Activated gamma-delta T cell treated with anti-CD3 and anti-CD28 coated beads, Interleukin-2, amount 50 U/mL, for 16 hours (primary cell): Measurements from ENCODE around the gene SLC30A7.
"Not testable (repeated sequence)": the region's sequence is repeated elsewhere in the genome, so short reads cannot be mapped to it uniquely, and the experiment has no call there.

Experiments
- DNase-seq: peaks from one replicate; pipeline ENCODE4 v3.0.0-alpha.2; 2020; ENCODE audit warnings: low read depth

SLC30A7 gene

DNA sequence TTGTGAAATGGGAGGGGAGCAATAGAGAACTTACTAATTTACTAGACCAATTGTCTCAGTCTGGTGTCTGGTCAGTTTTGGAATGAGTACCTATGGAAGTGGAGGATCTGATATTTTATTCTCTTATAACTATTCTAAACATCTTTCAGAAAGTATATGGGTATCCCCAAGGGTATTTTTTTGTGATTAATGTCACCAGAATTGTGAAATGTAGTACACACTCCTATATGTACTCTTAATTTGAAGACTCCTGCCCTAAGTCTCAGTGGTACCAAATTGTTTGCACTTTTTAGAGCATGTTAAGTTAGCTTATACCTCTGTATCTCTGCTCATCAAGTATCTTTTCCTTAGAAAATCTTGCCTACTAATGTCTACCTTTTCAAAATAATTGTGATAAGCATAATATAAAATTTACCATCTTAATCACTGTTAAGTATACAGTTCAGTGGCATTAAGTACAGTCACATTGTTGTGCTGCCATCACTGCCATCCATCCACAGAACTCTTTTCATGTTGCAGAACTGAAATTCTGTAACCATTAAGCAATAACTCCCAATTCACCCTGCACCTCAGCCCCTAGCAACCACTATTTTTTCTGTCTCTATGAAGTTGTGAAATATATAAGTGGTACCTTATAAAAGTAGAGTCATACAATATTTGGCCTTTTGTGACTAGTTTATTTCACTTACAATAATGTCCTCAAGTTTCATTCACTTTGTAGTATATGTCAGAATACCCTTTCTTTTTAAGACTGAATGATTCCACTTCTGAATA, 40.5 kb downstream of the SLC30A7 start:
- no peak for DNase-seq

DNA sequence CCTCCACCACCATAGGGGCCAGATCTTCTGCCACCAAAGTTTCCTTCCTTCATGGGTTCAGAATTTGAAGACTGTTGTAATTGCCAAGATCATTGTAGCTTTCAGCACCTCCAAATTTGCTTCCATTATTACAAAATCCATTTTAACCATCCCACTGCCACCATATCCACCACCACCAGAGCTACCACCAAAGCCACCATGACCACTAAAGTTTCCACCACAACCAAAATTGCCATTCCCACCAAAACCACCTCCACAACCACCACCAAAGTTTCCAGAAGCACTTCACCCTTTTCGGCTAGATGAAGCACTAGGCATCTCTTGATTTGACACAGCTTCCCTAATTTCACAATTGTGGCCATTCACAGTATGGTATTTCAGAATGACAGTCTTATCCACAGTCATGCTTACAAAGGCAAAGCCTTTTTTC, 45.2 kb downstream of the SLC30A7 start:
- DNase-seq, result no peak

DNA sequence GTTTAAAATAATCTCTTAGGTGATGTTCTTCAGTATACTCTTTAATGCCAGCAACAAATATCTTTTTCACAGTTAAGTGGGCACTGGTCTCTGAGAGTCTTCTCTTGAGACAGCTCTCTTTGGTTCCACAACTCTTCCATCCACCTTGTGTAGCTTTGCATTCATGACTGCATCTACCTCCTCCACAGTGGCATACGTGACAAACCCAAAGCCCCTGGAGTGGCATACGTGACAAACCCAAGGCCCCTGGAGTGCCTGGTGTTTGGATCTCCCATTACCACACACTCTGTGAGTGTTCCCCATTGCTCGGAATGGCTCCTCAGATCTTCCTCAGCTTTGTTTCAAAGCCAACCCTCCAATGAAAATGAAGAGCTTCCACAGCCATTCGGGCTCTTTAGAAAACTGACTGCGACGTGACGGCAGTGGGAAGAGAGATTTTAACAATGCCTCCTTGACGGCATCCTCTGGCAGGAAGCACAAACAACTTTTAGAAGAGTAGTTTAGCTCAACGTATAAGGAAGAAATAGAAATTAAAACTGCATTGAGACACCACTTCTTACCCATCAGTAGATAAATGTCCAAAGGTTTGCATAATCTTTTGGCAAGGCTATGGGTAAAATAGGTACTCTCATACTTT, 45.8 kb downstream of the SLC30A7 start:
- DNase-seq, result no peak

DNA sequence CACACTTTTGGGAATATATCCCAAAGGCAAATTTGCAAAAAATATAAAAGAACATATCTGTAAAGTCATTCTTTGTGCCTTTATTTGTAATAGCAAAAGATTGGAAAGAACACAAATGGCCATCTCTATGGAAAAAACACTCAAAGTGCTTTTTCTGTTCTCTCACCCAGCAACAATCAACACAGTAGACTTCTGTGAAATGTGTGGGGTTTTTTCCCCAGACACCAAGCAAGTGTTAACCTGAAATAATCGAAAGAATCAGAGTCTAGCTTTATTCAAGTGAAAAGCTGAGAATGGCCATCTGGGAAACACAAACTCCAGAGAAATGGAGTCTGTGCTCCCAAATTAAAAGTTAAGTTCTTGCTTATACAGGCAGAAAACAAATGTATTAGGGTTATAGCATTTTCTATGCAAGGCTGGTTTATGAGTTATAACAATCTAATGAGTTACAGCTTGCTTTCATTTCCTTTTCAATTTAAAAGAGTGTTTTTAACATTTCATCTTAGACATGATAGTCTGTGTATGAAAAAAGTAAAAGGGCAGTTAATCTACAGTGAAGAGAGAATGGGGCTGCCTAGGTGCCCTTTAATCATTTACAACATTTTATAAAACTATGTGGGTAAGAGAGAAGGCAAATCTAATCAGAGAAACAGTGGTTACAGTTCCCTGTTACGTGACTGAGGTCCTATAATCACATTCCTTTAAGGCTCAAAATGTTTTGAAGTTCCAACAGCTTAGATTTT, 46.6 kb downstream of the SLC30A7 start:
- no peak for DNase-seq

DNA sequence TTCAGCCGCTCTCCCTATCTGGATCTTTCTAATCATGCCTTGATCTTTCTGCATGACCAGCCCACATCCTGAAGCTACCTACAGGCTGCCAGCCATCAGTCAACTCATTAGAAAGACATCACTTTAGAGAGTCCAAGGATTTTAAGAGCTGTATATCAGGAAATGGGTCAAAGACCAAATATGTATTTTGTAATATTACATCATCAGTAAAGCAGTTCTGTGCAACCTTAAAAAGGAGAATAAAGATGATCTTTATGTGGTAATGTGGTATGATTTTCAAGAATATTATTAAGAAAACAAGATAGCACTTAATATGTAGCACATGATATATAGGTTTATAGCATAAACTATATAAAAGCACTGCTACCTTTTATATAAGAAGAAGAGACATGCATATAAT, 47.6 kb downstream of the SLC30A7 start:
- DNase-seq, result no peak

DNA sequence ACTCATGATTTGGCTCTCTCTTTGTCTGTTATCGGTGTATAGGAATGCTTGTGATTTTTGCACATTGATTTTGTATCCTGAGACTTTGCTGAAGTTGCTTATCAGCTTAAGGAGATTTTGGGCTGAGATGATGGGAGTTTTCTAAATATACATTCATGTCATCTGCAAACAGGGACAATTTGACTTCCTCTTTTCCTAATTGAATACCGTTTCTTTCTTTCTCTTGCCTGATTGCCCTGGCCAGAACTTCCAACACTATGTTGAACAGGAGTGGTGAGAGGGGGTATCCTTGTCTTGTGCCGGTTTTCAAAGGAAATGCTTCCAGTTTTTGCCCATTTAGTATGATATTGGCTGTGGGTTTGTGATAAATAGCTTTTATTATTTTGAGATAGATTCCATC, 50.2 kb downstream of the SLC30A7 start:
- not testable (repeated sequence) for DNase-seq

DNA sequence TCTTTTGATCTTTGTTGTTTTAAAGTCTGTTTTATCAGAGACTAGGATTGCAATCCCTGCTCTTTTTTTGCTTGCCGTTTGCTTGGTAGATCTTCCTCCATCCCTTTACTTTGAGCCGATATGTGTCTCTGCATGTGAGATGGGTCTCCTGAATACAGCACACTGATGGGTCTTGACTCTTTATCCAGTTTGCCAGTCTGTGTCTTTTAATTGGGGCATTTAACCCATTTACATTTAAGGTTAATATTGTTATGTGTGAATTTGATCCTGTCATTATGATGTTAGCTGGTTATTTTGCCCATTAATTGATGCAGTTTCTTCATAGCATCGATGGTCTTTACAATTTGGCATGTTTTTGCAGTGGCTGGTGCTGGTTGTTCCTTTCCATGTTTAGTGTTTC, 51.9 kb downstream of the SLC30A7 start:
- not testable (repeated sequence) for DNase-seq

DNA sequence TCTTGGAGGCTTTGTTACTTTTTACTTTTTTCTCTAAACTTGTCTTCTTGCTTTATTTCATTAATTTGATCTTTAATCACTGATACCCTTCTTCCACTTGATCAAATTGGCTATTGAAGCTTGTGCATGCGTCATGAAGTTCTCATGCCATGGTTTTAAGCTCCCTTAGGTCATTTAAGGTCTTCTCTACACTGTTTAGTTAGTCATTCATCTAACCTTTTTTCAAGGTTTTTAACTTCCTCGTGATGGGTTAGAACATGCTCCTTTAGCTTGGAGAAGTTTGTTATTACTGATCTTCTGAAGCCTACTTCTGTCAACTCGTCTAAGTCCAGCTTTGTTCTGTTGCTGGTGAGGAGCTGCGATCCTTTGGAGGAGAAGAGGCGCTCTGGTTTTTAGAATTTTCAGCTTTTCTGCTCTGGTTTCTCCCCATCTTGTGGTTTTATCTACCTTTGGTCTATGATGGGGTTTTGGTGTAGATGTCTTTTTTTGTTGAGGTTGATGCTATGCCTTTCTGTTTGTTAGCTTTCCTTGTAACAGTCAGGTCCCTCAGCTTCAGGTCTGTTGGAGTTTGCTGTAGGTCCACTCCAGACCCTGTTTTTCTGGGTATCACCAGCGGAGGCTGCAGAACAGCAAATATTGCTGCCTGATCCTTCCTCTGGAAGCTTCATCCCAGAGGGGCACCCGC, 53.0 kb downstream of the SLC30A7 start:
- not testable (repeated sequence) for DNase-seq

DNA sequence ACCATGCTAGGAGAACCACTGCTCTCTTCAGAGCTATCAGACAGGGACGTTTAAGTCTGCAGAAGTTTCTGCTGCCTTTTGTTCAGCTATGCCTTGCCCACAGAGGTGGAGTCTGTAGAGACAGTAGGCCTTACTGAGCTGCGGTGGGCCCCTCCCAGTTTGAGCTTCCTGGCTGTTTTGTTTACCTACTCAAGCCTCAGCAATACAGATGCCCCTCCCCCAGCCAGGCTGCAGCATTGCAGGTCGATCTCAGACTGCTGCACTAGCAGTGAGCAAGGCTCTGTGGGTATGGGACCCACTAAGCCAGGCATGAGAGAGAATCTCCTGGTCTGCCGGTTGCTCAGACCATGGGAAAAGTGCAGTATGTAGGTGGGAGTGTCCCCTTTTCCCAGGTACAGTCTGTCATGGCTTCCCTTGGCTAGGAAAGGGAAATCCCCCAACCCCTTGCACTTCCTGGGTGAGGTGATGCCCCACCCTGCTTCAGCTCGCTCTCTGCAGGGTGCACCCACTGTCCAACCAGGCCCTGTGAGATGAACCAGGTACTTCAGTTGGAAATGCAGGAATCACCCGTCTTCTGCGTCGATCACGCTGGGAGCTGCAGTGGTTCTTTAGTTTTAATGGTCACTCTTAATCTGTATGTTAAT, 53.7 kb downstream of the SLC30A7 start:
- DNase-seq, result peak; percentile 31

DNA sequence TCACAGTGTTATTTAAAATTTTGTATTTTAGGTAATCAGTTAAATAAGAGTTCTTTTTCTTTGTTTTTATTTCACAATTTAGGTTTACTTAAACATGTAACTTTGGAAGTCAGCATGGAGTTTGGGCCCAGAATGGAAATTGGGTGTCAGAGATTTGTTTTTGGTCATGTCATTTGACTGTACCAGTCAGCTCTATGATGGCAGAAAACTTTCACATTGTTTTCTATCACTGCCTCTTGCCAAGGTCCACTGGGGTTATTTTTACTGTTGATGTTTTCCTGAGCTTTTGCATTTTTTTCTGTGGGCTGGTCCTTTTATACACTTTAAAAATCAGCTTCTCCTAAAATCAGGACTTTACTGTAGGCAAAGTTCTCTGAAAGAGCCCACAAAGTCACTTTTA, 54.4 kb downstream of the SLC30A7 start:
- no peak for DNase-seq

DNA sequence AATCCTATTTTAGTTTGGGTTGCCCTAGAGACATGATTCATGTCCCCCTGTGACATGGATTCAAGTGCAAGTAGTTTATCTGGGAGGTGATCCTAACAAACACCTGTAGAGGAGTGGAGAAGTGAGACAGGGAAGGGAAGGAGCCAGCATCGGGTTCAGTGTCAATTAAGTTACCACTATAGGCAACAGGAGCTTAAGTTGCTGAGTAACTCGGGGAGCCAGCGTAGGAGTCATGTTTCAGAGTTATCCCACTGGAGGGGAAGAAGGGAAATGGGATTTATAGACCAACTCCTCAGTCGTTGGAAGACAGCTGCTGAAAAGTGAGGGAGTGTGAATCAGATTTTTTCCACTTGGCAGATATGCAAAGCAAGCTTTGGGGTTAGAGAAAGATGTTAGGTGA, 54.9 kb downstream of the SLC30A7 start:
- DNase-seq, result no peak

DNA sequence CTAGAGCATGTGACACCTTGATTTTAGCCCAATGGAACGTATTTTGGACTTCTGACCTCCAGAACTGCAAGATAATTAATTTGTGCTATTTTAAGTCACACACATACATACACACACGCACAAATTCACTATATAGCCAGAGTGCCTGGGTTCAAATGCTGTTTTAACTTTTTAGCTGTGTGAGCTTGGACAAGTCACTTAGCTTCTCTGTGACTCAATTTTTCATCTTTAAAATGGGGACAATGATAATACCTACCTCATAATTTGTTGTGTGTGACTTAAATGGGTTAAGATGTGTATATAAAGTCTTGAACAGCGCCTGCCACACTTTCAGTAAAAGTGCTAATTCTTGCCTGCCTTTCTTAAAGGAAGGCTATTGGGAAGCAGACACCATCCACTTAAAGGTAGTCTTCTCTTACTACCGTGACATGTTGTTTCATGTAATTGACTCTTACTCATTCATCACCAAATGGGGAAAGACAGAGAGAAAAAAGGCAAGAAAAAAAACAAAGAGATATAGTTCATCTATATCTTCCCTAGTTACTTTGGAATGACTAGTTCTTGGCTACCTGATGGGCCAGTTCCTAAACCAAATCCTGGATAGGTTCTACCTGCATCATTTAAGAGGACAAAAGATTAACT, 56.3 kb downstream of the SLC30A7 start:
- no peak for DNase-seq

DNA sequence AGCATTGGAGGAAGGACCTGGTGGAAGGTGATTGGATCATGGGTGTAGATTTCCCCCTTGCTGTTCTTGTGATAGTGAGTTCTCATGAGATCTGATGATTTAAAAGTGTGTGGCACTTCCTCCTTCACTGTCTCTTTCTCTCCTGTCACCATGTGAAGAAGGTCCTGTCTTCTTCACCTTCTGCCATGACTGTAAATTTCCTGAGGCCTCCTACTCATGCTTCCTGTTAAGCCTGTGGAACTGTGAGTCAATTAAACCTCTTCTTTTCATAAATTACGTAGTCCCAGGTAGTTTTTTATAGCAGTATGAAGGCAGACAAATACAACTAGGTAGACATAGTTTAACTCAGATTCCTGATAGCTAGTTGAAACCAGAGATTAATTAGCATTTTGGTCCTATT, 57.1 kb downstream of the SLC30A7 start:
- not testable (repeated sequence) for DNase-seq

DNA sequence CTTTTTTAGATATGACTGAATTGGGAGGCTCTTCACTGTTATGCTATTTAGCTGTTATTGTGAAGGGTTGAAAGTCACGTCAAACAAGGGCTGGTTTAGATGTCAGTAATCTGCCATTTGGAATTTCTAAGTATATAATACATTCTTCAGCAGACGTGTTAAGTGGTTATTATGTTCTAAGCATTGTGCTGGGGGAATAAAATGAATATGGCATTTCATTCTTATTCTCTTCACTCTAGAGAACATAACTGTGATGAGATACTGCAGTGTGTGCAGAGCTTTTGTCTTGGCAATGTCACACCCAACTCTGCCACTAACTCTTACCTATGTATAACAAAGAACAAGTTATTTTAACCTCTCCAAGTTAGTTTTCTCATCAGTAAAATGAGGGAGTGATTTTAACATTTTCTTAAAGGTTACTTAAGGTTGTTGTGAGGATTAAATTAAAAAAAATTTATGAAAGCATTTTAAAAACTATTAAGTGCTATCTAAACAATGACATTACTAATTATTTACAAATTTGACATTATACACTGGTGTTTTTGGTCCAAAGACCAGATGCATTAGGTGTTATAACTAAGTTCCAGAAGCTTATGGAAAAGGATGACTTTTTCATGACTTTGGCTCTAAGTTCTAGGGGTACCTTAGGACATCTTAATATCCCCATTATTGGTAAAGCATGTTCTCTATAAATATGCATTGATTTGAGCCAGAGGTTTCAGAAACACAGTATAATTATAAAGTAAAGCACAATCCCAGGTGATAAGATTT, 58.3 kb downstream of the SLC30A7 start:
- no peak for DNase-seq

DNA sequence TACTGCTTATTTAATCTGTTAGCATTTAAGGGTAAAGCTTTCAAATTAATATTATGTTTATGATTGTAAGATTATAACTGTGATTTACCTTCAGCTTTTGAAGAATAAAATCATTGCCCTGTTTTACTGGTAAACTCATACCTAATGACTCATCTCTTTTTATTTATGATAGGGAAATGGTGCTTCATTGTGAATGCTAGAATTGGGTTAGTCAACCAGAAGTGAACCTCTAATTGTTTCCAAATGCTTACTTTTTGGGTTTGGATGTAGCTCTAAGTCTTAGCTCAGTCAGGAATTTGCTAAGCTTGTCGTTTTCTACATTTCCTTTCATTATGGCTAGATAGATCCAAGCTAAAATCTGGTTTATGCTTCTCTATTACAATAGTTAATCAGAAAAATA, 59.4 kb downstream of the SLC30A7 start:
- DNase-seq, result no peak

DNA sequence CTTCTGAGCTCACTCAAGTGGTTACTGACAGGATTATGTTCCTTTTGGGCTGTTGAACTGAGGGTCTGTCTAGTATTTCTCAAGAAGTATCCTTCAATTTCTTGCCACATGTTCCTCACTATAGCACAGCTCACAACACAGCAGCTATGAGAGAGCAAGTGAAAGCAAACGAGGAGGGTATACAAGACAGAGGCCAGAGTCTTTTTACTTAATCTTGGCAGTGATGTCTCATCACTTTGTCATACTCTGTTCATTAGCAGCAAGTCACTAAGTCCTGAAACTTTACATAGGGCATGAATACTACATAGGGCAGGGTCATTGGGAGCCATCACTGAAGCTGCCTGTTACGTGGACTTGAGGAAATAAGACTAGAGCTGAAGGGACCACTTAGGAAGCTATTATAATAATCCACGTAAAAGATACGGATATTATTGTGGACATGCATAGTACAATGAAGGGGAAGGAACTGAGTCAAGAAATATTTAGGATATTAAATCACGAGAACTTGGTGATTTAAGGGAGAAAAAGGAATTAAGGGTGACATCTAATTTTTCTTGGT, 63.7 kb downstream of the SLC30A7 start:
- DNase-seq, result no peak

DNA sequence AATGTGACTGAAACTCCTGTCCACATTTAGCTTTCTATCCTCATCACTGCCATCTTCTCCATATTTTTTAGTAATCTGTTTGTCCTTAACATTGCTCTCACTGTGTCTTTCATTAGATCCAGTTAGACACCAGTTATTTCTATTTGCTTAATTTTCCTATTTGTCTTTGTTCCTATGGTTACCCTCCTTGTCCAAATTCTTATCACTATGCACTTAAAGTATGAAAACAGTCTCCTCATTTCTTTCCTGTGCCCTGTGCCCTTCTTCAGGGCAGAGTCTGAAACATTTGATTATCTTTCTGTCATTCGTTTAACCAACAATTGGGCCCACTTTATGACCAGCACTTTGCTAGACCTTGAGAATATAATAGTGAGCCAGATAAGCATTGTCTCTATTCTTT, 64.2 kb downstream of the SLC30A7 start:
- no peak for DNase-seq

DNA sequence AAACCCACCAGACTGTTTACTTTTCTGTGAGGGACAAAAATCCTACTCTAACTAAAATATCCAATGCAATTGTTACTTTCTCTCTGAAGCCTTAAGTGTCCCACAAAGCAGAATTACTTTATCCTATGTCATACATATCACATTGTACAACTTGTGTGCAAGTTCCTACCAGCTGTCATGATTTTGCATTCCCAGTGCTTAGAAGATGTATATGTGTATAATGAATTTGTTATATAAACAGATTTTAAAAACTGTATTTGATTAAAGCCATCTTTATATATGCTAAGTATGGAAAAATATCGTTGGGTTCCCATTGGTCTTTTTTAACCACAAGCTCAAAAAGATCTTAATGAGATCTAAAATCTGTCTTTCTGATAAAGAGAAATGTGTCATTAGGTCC, 72.7 kb downstream of the SLC30A7 start:
- DNase-seq, result no peak

DNA sequence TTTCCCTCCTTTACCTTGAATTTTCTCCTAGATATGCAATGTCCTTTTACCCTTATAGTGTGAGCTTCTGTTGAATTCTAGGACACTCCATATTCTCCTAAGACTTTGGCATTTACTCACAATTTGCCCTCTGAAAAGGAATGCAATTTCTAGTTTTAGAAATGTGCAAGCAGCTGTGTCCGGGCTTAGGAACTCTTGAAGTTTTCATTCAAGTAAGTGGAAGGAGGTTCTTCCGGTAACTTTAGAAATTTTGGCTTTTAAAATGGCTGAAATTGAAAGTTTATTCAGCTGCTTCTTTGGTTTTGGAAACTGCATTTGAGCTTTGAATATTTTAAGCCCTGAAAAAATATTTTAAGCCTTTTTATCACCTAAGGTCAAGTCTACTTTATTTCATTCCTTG, 73.4 kb downstream of the SLC30A7 start:
- DNase-seq, result no peak

DNA sequence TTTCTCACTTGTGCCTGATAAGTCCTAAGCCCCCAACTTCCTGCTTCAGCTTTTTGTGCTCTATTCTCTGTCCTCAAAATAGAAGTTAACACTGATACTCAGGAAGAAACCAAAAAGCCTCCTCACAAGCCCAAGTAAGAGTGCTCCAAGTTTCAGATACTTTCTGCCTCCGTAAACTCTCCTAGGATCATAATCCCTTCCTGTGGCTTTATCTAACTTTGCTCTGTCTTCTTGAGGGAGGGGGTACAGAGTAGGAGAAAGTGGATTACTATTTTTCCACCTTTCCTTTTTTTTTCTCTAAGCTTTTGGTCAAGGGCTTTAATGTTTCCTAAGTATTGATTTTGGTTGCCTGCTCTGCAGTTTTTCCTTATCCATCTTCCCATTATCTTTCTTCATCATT, 75.1 kb downstream of the SLC30A7 start:
- DNase-seq, result no peak
